ENCODE results near the gene TESPA1. TPM values are rescaled to one million over a fixed set of nuclear protein-coding genes. Genes with fewer than 3 reads are reported as not detected.
"Not testable (repeated sequence)": the region's sequence is repeated elsewhere in the genome, so short reads cannot be mapped to it uniquely, and the experiment has no call there.

Gene TESPA1
- polyA plus RNA-seq, 3 donors from 2014 or later, result 29.5 to 65.7 (median 33.1) TPM

- Mint-ChIP-seq H3K4me3 (peak overlapping the region in 1 of 5 donors; percentile 55), H3K36me3 (peaks cover 3 to 36% (median 27%) of the 10 kb centered on the region in 3 donors), H3K27ac (peak overlapping the region in 4 of 6 donors; percentile 24 to 84 (median 73)), H3K9me3 (no peaks in the 10 kb centered on the region), H3K27me3 (ENCODE audit: low read depth in 3 of 3) (peaks cover 0 to 2% (median 0%) of the 10 kb centered on the region in 3 donors), H3K4me1 (peaks cover 76 to 97% of the 10 kb centered on the region in 2 donors)
- DNase-seq, result no peak
These were observed 30.3 kb downstream of the TESPA1 start for GRCh38 chr12:54954228-54954627.

- Mint-ChIP-seq H3K36me3 (peaks cover 3 to 34% (median 31%) of the 10 kb centered on the region in 3 donors), H3K9me3 (no peaks in the 10 kb centered on the region), H3K4me3 (peak overlapping the region; percentile 31 to 81 (median 67)), H3K27ac (peak overlapping the region; percentile 73 to 93 (median 88)), H3K4me1 (peaks cover 42 to 74% of the 10 kb centered on the region in 2 donors), H3K27me3 (ENCODE audit: low read depth in 3 of 3) (peaks cover 0 to 3% (median 0%) of the 10 kb centered on the region in 3 donors)
- DNase-seq, result no peak
These were observed 34.4 kb downstream of the TESPA1 start for GRCh38 chr12:54950071-54950727.

GRCh38 chr12:54949073-54949711 is 35.4 kb downstream of the TESPA1 start:
- Mint-ChIP-seq H3K27ac (peak overlapping the region; percentile 67 to 87 (median 77)), H3K4me3 (no peak overlapping the region), H3K9me3 (no peaks in the 10 kb centered on the region), H3K36me3 (peaks cover under 1 to 26% (median 24%) of the 10 kb centered on the region in 3 donors), H3K27me3 (ENCODE audit: low read depth in 3 of 3) (peaks cover 0 to 3% (median 0%) of the 10 kb centered on the region in 3 donors), H3K4me1 (peaks cover 32 to 64% of the 10 kb centered on the region in 2 donors)
- DNase-seq, result no peak

DNA sequence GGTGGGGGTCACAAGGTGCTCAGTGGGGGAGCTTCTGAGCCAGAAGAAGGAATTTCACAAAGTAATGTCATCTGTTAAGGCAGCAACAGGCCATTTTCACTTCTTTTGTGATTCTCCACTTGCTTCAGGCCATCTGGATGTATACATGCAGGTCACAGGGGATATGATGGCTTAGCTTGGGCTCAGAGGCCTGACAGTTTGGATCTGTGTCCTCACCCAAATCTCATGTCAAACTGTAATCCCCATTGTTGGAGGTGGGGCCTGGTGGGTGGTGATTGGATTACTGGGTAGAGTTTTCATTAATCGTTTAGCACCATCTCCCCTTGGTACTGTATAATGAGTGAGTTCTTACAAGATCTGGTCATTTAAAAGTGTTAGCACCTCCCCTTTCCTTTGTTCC is 36.4 kb downstream of the TESPA1 start:
- Mint-ChIP-seq H3K4me3 (no peak overlapping the region), H3K27ac (peak overlapping the region; percentile 33 to 81 (median 58)), H3K4me1 (peaks cover 26 to 54% of the 10 kb centered on the region in 2 donors), H3K27me3 (ENCODE audit: low read depth in 3 of 3) (peaks cover 0 to 3% (median 0%) of the 10 kb centered on the region in 3 donors), H3K9me3 (no peaks in the 10 kb centered on the region), H3K36me3 (peaks cover 0 to 22% (median 21%) of the 10 kb centered on the region in 3 donors)
- no peak for DNase-seq

DNA sequence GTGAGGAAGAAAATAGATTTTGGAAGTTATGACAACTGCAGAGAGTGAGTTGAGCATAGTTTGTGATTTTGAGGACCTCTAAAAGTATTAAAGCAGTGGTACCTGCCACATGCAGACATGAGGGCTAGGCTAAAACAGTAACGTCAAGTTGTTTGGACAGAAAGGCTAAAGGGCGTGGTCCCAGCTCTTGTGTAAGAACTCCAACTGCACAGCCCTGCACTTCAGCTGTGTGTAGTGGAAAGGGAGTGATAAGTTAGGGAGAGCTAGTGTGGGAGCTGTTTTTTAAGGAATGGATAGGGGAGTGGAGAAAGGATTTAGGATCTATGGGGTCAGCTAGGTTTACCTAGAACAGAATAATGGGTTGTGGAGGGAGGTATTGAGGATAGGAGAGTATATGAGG is 39.5 kb downstream of the TESPA1 start:
- Mint-ChIP-seq H3K36me3 (peaks cover 0 to 21% (median 10%) of the 10 kb centered on the region in 3 donors), H3K9me3 (no peaks in the 10 kb centered on the region)

GRCh38 chr12:54943292-54943691 is 41.3 kb downstream of the TESPA1 start:
- H3K4me1 Mint-ChIP-seq; DNase-seq; H3K4me3 Mint-ChIP-seq; H3K27me3 Mint-ChIP-seq (ENCODE audit: low read depth in 3 of 3); H3K9me3 Mint-ChIP-seq; H3K27ac Mint-ChIP-seq: not testable (repeated sequence)
- H3K36me3 Mint-ChIP-seq, result peaks cover 0 to 19% (median 10%) of the 10 kb centered on the region in 3 donors

More for the DNA sequence above, 39.5 kb downstream of the TESPA1 start:
- H3K27me3 Mint-ChIP-seq (ENCODE audit: low read depth in 3 of 3), result peaks cover 0 to 3% (median 0%) of the 10 kb centered on the region in 3 donors
- no peak overlapping the region for H3K4me3 Mint-ChIP-seq
- no peak for DNase-seq
- no peak overlapping the region for H3K27ac Mint-ChIP-seq
- H3K4me1 Mint-ChIP-seq, result peaks cover 6 to 23% of the 10 kb centered on the region in 2 donors

DNA sequence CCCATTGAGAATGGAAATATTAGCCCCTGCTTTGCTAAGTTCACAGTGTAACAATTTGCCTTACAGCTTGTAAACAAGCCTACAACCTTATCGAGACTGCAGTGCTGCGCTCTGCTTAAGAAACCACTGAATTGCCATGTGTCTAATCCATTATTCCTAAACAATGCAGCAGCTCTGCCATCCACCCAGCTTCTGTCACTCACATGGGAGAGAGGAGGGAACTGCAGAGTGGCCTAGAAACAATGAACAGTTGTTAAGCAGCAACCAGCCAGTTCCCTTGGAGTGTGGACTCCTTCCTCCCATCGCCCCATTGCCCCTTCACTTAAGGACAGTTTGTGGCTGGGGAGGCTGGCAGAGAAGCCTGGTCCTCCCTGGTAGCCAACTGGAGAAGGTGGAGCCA is 42.9 kb downstream of the TESPA1 start:
- peaks cover 0 to 19% (median 5%) of the 10 kb centered on the region in 3 donors for H3K36me3 Mint-ChIP-seq
- H3K4me1 Mint-ChIP-seq, result peaks cover 2 to 4% of the 10 kb centered on the region in 2 donors
- no peak overlapping the region for H3K27ac Mint-ChIP-seq
- no peaks in the 10 kb centered on the region for H3K9me3 Mint-ChIP-seq
- H3K4me3 Mint-ChIP-seq, result no peak overlapping the region
- peaks cover 0 to under 1% (median 0%) of the 10 kb centered on the region in 3 donors for H3K27me3 Mint-ChIP-seq (ENCODE audit: low read depth in 3 of 3)
- no peak for DNase-seq

- DNase-seq, result no peak
- Mint-ChIP-seq H3K4me1 (peaks cover 10 to 12% of the 10 kb centered on the region in 2 donors), H3K36me3 (peaks cover 0 to 22% (median 11%) of the 10 kb centered on the region in 3 donors), H3K9me3 (no peaks in the 10 kb centered on the region), H3K27ac (no peak overlapping the region), H3K27me3 (ENCODE audit: low read depth in 3 of 3) (peaks cover 0 to 1% (median 0%) of the 10 kb centered on the region in 3 donors), H3K4me3 (no peak overlapping the region)
These were observed 43.7 kb downstream of the TESPA1 start for GRCh38 chr12:54940727-54941315.

DNA sequence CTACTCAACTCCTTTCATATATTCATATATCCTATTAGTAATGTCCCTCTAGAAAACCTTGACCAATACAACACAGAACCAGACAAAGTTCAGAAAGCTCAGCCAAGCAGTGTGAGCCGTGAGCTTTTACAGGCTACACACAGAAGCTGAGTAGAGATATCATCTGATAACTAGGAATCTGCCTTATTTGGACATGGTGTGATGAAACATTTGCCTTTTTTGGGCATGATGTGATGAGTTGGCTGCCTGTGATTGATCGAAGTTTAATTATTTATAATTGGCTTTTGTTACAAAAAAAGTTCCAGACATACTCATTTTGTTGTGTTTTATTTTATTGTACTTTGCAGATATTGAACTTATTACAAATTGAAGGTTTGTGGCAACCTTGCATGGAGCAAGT is 46.6 kb downstream of the TESPA1 start:
- no peak for DNase-seq
- H3K9me3 Mint-ChIP-seq, result no peaks in the 10 kb centered on the region
- H3K27ac Mint-ChIP-seq, result no peak overlapping the region
- H3K4me3 Mint-ChIP-seq, result no peak overlapping the region
- peaks cover 0 to 1% (median 0%) of the 10 kb centered on the region in 3 donors for H3K27me3 Mint-ChIP-seq (ENCODE audit: low read depth in 3 of 3)
- peaks cover 37 to 40% of the 10 kb centered on the region in 2 donors for H3K4me1 Mint-ChIP-seq
- H3K36me3 Mint-ChIP-seq, result peaks cover 0 to 22% (median 15%) of the 10 kb centered on the region in 3 donors

DNA sequence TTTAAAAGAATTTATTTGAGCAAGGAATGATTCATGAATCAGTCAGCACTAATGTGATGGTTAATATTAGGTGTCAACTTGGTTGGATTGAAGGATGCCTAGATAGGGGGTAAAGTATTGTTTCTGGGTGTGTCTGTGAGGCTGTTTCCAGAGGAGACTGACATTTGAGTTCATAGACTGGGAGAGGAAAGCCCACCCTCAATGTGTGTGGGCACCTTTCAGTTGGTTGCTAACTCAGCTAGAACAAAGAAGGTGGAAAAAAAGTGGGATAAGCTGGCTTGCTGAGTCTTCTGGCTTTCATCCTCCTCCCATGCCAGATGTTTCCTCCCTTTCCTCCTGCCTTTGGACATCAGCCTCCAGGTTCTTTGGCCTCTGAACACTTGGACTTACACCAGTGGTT is 47.2 kb downstream of the TESPA1 start:
- Mint-ChIP-seq H3K4me1 (peaks cover 42 to 45% of the 10 kb centered on the region in 2 donors), H3K36me3 (peaks cover 0 to 19% (median 15%) of the 10 kb centered on the region in 3 donors), H3K27me3 (ENCODE audit: low read depth in 3 of 3) (peaks cover 0 to 1% (median 0%) of the 10 kb centered on the region in 3 donors), H3K4me3 (no peak overlapping the region), H3K27ac (peak overlapping the region in 2 of 6 donors; percentile 65 to 77), H3K9me3 (no peaks in the 10 kb centered on the region)
- DNase-seq, result no peak

- Mint-ChIP-seq H3K4me1 (peaks cover 46 to 52% of the 10 kb centered on the region in 2 donors), H3K36me3 (peaks cover 0 to 18% (median 15%) of the 10 kb centered on the region in 3 donors), H3K4me3 (peak overlapping the region in 1 of 5 donors; percentile 21), H3K27me3 (ENCODE audit: low read depth in 3 of 3) (peaks cover 0 to 4% (median 0%) of the 10 kb centered on the region in 3 donors), H3K9me3 (no peaks in the 10 kb centered on the region), H3K27ac (peak overlapping the region; percentile 63 to 96 (median 86))
- DNase-seq, result no peak
These were observed 47.8 kb downstream of the TESPA1 start for GRCh38 chr12:54936736-54937135.

- peaks cover 46 to 52% of the 10 kb centered on the region in 2 donors for H3K4me1 Mint-ChIP-seq
- peak overlapping the region; percentile 55 to 82 (median 69) for H3K4me3 Mint-ChIP-seq
- DNase-seq, result peak; percentile 18 to 39 (median 23)
- H3K27me3 Mint-ChIP-seq (ENCODE audit: low read depth in 3 of 3), result peaks cover 0 to 4% (median 0%) of the 10 kb centered on the region in 3 donors
- peaks cover 4 to 11% (median 10%) of the 10 kb centered on the region in 6 donors for H3K9me3 Mint-ChIP-seq
- peak overlapping the region; percentile 77 to 96 (median 92) for H3K27ac Mint-ChIP-seq
- H3K36me3 Mint-ChIP-seq, result peaks cover 7 to 26% (median 23%) of the 10 kb centered on the region in 3 donors
These were observed 49.2 kb downstream of the TESPA1 start for GRCh38 chr12:54935235-54935951.

DNA sequence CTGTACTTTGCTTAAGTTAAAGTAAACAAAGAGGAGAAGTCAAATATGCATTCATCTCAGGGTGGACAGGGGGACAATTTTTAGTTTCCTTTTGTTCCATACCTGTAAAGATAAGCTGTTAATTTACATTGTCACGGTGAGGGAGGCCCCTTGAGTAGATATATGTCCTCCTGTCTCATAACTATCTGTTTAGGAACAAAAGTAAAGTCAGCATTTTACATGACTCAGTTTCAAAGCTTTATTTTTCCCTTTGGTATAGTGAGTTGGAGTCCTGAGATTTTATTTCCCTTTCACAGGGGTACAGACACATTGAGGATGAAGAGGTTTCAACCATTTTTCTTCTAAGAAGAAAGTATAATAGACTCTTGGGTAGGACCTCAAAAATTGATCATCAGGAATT is 50.1 kb downstream of the TESPA1 start:
- H3K27me3 Mint-ChIP-seq (ENCODE audit: low read depth in 3 of 3), result peaks cover 0 to 4% (median 4%) of the 10 kb centered on the region in 3 donors
- peak overlapping the region in 2 of 5 donors; percentile 24 to 51 for H3K4me3 Mint-ChIP-seq
- H3K9me3 Mint-ChIP-seq, result peaks cover 10 to 21% (median 20%) of the 10 kb centered on the region in 6 donors
- H3K4me1 Mint-ChIP-seq, result peaks cover 46 to 52% of the 10 kb centered on the region in 2 donors
- DNase-seq, result no peak
- peaks cover 16 to 32% (median 28%) of the 10 kb centered on the region in 3 donors for H3K36me3 Mint-ChIP-seq
- H3K27ac Mint-ChIP-seq, result peak overlapping the region; percentile 63 to 82 (median 77)
